Measurements from ENCODE around the gene TGFBR2.

The TGFBR2 gene

GRCh38 chr3:30713885-30714503 lies 107.6 kb downstream of the TGFBR2 start:
- Mint-ChIP-seq H3K4me1 (peaks cover 14% of the 10 kb centered on the region), H3K9me3 (peaks cover 13% of the 10 kb centered on the region), H3K27ac (no peak overlapping the region), H3K27me3 (ENCODE audit: low read depth, poor library complexity) (no peaks in the 10 kb centered on the region), H3K36me3 (ENCODE audit: low read depth) (peaks cover 9% of the 10 kb centered on the region), H3K4me3 (no peak overlapping the region)
- no peak for TF ChIP-seq CTCF (IDR thresholded peaks at IDR 0.05)
- DNase-seq: no peak

- no peak overlapping the region for H3K27ac Mint-ChIP-seq
- TF ChIP-seq CTCF (IDR thresholded peaks at IDR 0.05): no peak
- H3K36me3 Mint-ChIP-seq (ENCODE audit: low read depth): peaks cover 9% of the 10 kb centered on the region
- DNase-seq: no peak
- H3K4me1 Mint-ChIP-seq: peaks cover 4% of the 10 kb centered on the region
- no peak overlapping the region for H3K4me3 Mint-ChIP-seq
- no peaks in the 10 kb centered on the region for H3K27me3 Mint-ChIP-seq (ENCODE audit: low read depth, poor library complexity)
- peaks cover 10% of the 10 kb centered on the region for H3K9me3 Mint-ChIP-seq
These were observed 113.1 kb downstream of the TGFBR2 start for GRCh38 chr3:30719536-30719935.

DNA sequence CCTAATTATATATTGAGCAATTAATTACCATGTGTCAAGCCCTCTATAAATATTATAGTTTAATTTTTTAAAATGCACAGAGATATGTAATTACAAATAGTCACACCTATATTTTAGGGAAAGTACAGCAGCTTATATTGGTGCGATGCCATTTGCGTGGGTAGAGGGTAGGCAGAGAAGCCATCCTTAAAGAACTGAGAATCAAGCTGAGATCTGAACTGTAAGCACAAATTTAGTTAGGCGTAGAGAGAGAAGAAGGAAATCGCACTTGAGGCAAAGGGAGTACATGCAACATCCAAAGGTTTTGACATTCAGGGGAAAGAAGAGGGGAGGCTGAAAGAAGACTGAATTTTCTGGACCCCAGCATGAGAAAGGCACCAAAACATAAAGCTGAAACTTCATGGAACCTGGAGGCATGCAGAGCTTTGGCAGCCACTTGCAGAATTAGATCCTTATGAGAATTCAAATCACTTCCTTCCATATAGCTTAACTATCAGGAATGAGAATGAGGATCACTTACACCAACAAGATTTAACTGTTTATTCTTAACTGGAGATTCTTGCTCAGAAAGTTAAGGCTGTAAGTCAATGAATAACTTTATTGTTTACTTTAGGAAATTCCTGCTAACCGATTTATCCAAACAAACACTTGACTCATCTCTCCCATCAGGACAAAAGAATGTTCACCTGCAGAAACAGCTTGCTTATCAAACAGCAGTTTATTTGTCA lies 114.3 kb downstream of the TGFBR2 start:
- TF ChIP-seq CTCF (IDR thresholded peaks at IDR 0.05): no peak
- no peak for DNase-seq
- peaks cover 4% of the 10 kb centered on the region for H3K4me1 Mint-ChIP-seq
- no peak overlapping the region for H3K4me3 Mint-ChIP-seq
- H3K9me3 Mint-ChIP-seq: no peaks in the 10 kb centered on the region
- no peaks in the 10 kb centered on the region for H3K27me3 Mint-ChIP-seq (ENCODE audit: low read depth, poor library complexity)
- no peaks in the 10 kb centered on the region for H3K36me3 Mint-ChIP-seq (ENCODE audit: low read depth)
- H3K27ac Mint-ChIP-seq: peak overlapping the region; percentile 23

GRCh38 chr3:30721314-30721634 lies 114.9 kb downstream of the TGFBR2 start:
- no peak for TF ChIP-seq CTCF (IDR thresholded peaks at IDR 0.05)
- H3K27me3 Mint-ChIP-seq (ENCODE audit: low read depth, poor library complexity): no peaks in the 10 kb centered on the region
- H3K27ac Mint-ChIP-seq: peak overlapping the region; percentile 23
- DNase-seq: no peak
- peaks cover 4% of the 10 kb centered on the region for H3K4me1 Mint-ChIP-seq
- H3K36me3 Mint-ChIP-seq (ENCODE audit: low read depth): no peaks in the 10 kb centered on the region
- H3K9me3 Mint-ChIP-seq: no peaks in the 10 kb centered on the region
- no peak overlapping the region for H3K4me3 Mint-ChIP-seq

- Mint-ChIP-seq H3K36me3 (ENCODE audit: low read depth) (no peaks in the 10 kb centered on the region), H3K4me1 (peaks cover 4% of the 10 kb centered on the region), H3K27me3 (ENCODE audit: low read depth, poor library complexity) (no peaks in the 10 kb centered on the region), H3K27ac (no peak overlapping the region), H3K4me3 (no peak overlapping the region), H3K9me3 (no peaks in the 10 kb centered on the region)
- TF ChIP-seq CTCF (IDR thresholded peaks at IDR 0.05): no peak
- DNase-seq: no peak
These were observed 116.8 kb downstream of the TGFBR2 start for GRCh38 chr3:30723211-30723610.

GRCh38 chr3:30724863-30725262 lies 118.5 kb downstream of the TGFBR2 start:
- Mint-ChIP-seq H3K36me3 (ENCODE audit: low read depth) (no peaks in the 10 kb centered on the region), H3K27ac (no peak overlapping the region), H3K9me3 (no peaks in the 10 kb centered on the region), H3K27me3 (ENCODE audit: low read depth, poor library complexity) (no peaks in the 10 kb centered on the region), H3K4me3 (no peak overlapping the region), H3K4me1 (peaks cover 4% of the 10 kb centered on the region)
- no peak for DNase-seq
- TF ChIP-seq CTCF (IDR thresholded peaks at IDR 0.05): no peak

Data from nephron progenitor cell (in vitro differentiated cells).